Pancreas (tissue), 10 donors: ENCODE measurements around the gene ZNF280A. TPM values are rescaled to one million over a fixed set of nuclear protein-coding genes. Genes with fewer than 3 reads are reported as not detected.

Experiments
- ATAC-seq, 4 donors: fragments of 200-7000 bp; cut with Tn5 transposase; one replicate each; pipeline versions ENCODE4 v1.8.0 to v1.9.1; 2020; ENCODE audit warnings: mild to moderate bottlenecking in 4 of 4, moderate library complexity in 4 of 4
- DNase-seq, 6 donors: peaks; one replicate each; pipeline ENCODE4 v3.0.0-alpha.2; 2020
- FAIRE-seq: peaks from 2 replicates; lab custom pipeline; 2012; peaks lifted over from hg19 to GRCh38; lab: Jason Lieb, UNC
- H3K27ac ChIP-seq, 4 donors: fragments of 200-600 bp; sonication (generic); 1 replicate in 3 of 4; 2 replicates in 1 of 4; pipeline versions ENCODE4 v1.5.0 to v1.8.0; 2020
- H3K27me3 ChIP-seq, 4 donors: fragments of 200-600 bp; one replicate each; pipeline ENCODE4 v1.8.0; 2021
- H3K36me3 ChIP-seq, 3 donors: fragments of 200-600 bp; sonication (generic) in 1 of 3; one replicate each; pipeline versions ENCODE4 v1.5.0 to v1.8.0; 2020 to 2021
- H3K4me1 ChIP-seq, 3 donors: fragments of 200-600 bp; one replicate each; pipeline ENCODE4 v1.8.0; 2021
- H3K4me3 ChIP-seq, 4 donors: fragments of 200-600 bp; sonication (generic) in 2 of 4; one replicate each; pipeline versions ENCODE4 v1.5.0 to v1.8.0; 2020 to 2021
- H3K9me3 ChIP-seq, 4 donors: fragments of 200-600 bp; one replicate each; pipeline ENCODE4 v1.8.0; 2021
- CTCF ChIP-seq, 4 donors: fragments of 200-600 bp; sonication (generic) in 3 of 4; IDR thresholded peaks; one replicate each; pipeline versions ENCODE4 v1.5.0 to v1.8.0; 2021; ENCODE audit warnings: antibody characterized with exemption in 4 of 4
- WGBS, 2 donors: extraction: QIAGEN DNeasy Blood & Tissue Kit; methylation state at CpG; one replicate each; pipeline ENCODE4 v1.1.7; 2013; 5-methylcytosine and 5-hydroxymethylcytosine counted together
- intact Hi-C, 3 donors: fragments of 100-400 bp; cut with DNase I; formaldehyde crosslinking; loops; one replicate each; pipeline versions ENCODE4 v1.11.1 to v1.14.2; 2022
- polyA plus RNA-seq, 2 donors: library from polyadenylated mRNA; stranded (reverse); fragments of 200-250 nt; gene quantifications; one replicate each; pipeline ENCODE4 v1.2.3, GENCODE V29; 2013
- total RNA-seq, 6 donors: library from RNA; stranded (reverse); fragmentation: NEBNext Ultra II Directional in 4 of 6; extraction: Animal tissue kit (Norgen Biotek cat#: 25700) in 4 of 6; gene quantifications; one replicate each; pipeline versions ENCODE4 v1.2.1 to v1.2.4, GENCODE V29; 2021 to 2023
- donor health status: healthy with polysubstance abuse.
- donor health status: DM: no; HTN: no; CAD: no; lungs with moderate emphysema.
- donor health status: DM: no; HTN: no; CAD: no.
- donor health status: control.
- donor health status: control.
- donor health status: Bipolar disorder and iron deficiency.
- donor health status: DM: yes; HTN: yes; CAD: no.
- donor health status: DM: no; HTN: no; CAD: no.
- donor health status: DM: no; HTN: no; CAD: no.
- donor health status: DM: yes; HTN: yes; CAD: no.

ZNF280A gene
- total and polyA plus RNA-seq, 8 donors, result not detected

GRCh38 chr22:22550789-22551434 is 30.8 kb upstream of the ZNF280A start:
- no peak for ATAC-seq
- Histone ChIP-seq H3K9me3 (no peaks in the 10 kb centered on the region), H3K4me3 (no peak overlapping the region), H3K4me1 (no peaks in the 10 kb centered on the region), H3K27ac (no peak overlapping the region), H3K27me3 (no peaks in the 10 kb centered on the region), H3K36me3 (no peaks in the 10 kb centered on the region)
- TF ChIP-seq CTCF (IDR thresholded peaks at IDR 0.05), result no peak
- no peak for DNase-seq
- FAIRE-seq, result no peak
- intact Hi-C loops, result no loop called here
- 74 to 77% methylated on average over 8 of the region's 8 CpGs for WGBS, 2 donors

- Histone ChIP-seq H3K27me3 (no peaks in the 10 kb centered on the region), H3K27ac (no peak overlapping the region), H3K36me3 (no peaks in the 10 kb centered on the region), H3K9me3 (no peaks in the 10 kb centered on the region), H3K4me3 (no peak overlapping the region), H3K4me1 (no peaks in the 10 kb centered on the region)
- no peak for ATAC-seq
- intact Hi-C loops, result no loop called here
- no peak for TF ChIP-seq CTCF (IDR thresholded peaks at IDR 0.05)
- 46 to 56% methylated on average over 1 of the region's 1 CpG for WGBS, 2 donors
- FAIRE-seq, result no peak
- DNase-seq, result no peak
Observed at GRCh38 chr22:22548910-22549309, 28.8 kb upstream of the ZNF280A start.

GRCh38 chr22:22548317-22548716 is 28.2 kb upstream of the ZNF280A start:
- intact Hi-C loops, result no loop called here
- FAIRE-seq, result no peak
- Histone ChIP-seq H3K4me1 (no peaks in the 10 kb centered on the region), H3K9me3 (no peaks in the 10 kb centered on the region), H3K27ac (no peak overlapping the region), H3K27me3 (no peaks in the 10 kb centered on the region), H3K36me3 (no peaks in the 10 kb centered on the region), H3K4me3 (no peak overlapping the region)
- DNase-seq, result no peak
- ATAC-seq, result no peak
- TF ChIP-seq CTCF (IDR thresholded peaks at IDR 0.05), result no peak
- WGBS, 2 donors, result 60 to 65% methylated on average over 9 of the region's 9 CpGs

- TF ChIP-seq CTCF (IDR thresholded peaks at IDR 0.05), result no peak
- intact Hi-C loops, result no loop called here
- no peaks in the 10 kb centered on the region for H3K9me3 ChIP-seq
- DNase-seq (no peak), FAIRE-seq (no peak), ATAC-seq (no peak)
- no peaks in the 10 kb centered on the region for H3K4me1 ChIP-seq
- WGBS, 2 donors, result 34 to 36% methylated on average over 3 of the region's 3 CpGs
- H3K36me3 ChIP-seq, result no peaks in the 10 kb centered on the region
- no peaks in the 10 kb centered on the region for H3K27me3 ChIP-seq
- H3K27ac ChIP-seq, result no peak overlapping the region
- H3K4me3 ChIP-seq, result no peak overlapping the region
Observed at GRCh38 chr22:22547692-22548300, 27.7 kb upstream of the ZNF280A start.

- Histone ChIP-seq H3K4me1 (no peaks in the 10 kb centered on the region), H3K36me3 (no peaks in the 10 kb centered on the region), H3K4me3 (no peak overlapping the region), H3K27me3 (no peaks in the 10 kb centered on the region), H3K27ac (no peak overlapping the region), H3K9me3 (no peaks in the 10 kb centered on the region)
- WGBS, 2 donors, result 86 to 88% methylated on average over 3 of the region's 3 CpGs
- no peak for ATAC-seq
- no peak for DNase-seq
- TF ChIP-seq CTCF (IDR thresholded peaks at IDR 0.05), result no peak
- intact Hi-C loops, result no loop called here
- no peak for FAIRE-seq
Observed at GRCh38 chr22:22547226-22547625, 27.2 kb upstream of the ZNF280A start.
